ENCODE results near the gene ENDOG.

The ENDOG gene

DNA sequence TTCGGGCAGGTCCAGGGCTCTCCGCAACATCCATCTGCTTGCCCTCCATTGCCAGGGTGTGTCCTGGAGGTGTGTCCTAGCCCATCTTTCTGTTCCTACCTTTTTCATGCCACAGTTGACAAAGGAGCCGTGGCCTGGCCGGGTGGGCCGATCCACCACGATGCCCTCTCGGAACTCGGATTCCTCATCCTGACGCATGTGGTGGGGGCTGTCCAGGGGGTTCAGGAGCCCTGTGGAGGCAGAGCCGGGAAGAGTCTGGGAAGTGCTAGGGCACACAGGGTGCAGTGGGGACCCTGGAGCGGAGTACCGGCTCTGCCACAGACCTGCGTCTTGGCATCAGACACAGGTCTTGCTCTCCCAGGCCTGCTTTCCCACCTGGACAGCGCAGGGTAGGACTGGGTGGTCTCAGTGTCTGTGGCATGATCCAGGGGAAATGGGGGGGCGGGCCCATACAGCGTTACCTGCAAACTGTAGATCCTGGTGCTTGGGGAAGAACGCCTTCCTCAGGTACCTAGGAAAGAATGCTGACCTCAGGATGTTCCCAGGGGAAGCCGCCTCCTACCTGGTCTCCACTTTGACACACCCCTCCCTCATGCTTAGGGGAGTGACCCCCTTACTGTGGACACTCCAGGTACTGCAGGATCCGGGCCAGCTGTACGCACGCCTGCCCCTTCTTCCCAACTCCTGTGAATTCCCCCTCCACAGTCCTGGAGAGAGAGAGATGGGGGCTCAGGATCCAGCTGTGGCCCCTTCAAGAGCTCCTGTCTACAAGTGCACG lies 7.8 kb downstream of the ENDOG start:
- Histone ChIP-seq H3K9ac (ENCODE audit: low read length) (no peak overlapping the region), H4K20me1 (ENCODE audit: insufficient read depth, low read length) (no peaks in the 10 kb centered on the region), H3K9me3 (ENCODE audit: insufficient read depth, low read length) (no peaks in the 10 kb centered on the region), H3K27me3 (ENCODE audit: low read depth, low read length) (no peaks in the 10 kb centered on the region), H3K4me2 (ENCODE audit: low read length) (no peak overlapping the region), H3K4me1 (ENCODE audit: low read length) (peaks cover 9% of the 10 kb centered on the region), H3K79me2 (ENCODE audit: low read length) (peaks cover 16% of the 10 kb centered on the region), H3K27ac (ENCODE audit: low read length) (no peak overlapping the region), H2AFZ (ENCODE audit: low read depth, low read length) (no peak overlapping the region), H3K36me3 (replicated peaks; ENCODE audit: low read depth, low read length) (peaks cover 21% of the 10 kb centered on the region), H3K4me3 (ENCODE audit: low read length) (no peak overlapping the region)
- no peak for TF ChIP-seq EZH2phosphoT487 (IDR thresholded peaks at IDR 0.05; ENCODE audit: low read depth)
- TF ChIP-seq, protein P1, sequence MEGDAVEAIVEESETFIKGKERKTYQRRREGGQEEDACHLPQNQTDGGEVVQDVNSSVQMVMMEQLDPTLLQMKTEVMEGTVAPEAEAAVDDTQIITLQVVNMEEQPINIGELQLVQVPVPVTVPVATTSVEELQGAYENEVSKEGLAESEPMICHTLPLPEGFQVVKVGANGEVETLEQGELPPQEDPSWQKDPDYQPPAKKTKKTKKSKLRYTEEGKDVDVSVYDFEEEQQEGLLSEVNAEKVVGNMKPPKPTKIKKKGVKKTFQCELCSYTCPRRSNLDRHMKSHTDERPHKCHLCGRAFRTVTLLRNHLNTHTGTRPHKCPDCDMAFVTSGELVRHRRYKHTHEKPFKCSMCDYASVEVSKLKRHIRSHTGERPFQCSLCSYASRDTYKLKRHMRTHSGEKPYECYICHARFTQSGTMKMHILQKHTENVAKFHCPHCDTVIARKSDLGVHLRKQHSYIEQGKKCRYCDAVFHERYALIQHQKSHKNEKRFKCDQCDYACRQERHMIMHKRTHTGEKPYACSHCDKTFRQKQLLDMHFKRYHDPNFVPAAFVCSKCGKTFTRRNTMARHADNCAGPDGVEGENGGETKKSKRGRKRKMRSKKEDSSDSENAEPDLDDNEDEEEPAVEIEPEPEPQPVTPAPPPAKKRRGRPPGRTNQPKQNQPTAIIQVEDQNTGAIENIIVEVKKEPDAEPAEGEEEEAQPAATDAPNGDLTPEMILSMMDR (IDR thresholded peaks at IDR 0.05; ENCODE audit: low read depth, low read length), result no peak

DNA sequence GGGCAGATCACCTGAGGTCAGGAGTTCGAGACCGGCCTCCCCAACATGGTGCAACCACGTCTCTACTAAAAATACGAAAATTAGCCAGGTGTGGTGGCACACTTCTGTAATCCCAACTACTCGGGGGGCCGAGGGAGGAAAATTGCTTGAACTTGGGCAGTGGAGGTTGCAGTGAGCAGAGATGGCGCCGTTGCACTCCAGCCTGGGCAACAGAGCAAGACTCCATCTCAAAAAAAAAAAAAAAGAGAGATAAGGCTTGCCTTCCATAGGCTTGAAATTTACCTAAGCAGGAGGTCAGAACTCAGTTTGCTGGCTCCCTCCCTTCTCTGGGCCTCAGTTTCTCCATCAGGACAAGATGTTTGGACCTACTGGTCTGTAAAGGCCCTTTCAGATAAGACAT lies 10.0 kb downstream of the ENDOG start:
- peaks cover 17% of the 10 kb centered on the region for H3K36me3 ChIP-seq (replicated peaks; ENCODE audit: low read depth, low read length)
- H3K4me1 ChIP-seq (ENCODE audit: low read length), result peaks cover 9% of the 10 kb centered on the region
- H3K4me3 ChIP-seq (ENCODE audit: low read length), result peak overlapping the region; percentile 95; the same call in 1 of the 2 replicates
- no peak for TF ChIP-seq EZH2phosphoT487 (IDR thresholded peaks at IDR 0.05; ENCODE audit: low read depth)
- TF ChIP-seq, protein P1 (IDR thresholded peaks at IDR 0.05; ENCODE audit: low read depth, low read length), result no peak
- no peaks in the 10 kb centered on the region for H4K20me1 ChIP-seq (ENCODE audit: insufficient read depth, low read length)
- peak overlapping the region; percentile 87; the same call in 1 of the 2 replicates for H3K9ac ChIP-seq (ENCODE audit: low read length)
- H3K9me3 ChIP-seq (ENCODE audit: insufficient read depth, low read length), result no peaks in the 10 kb centered on the region
- no peak overlapping the region for H3K27ac ChIP-seq (ENCODE audit: low read length)
- H3K4me2 ChIP-seq (ENCODE audit: low read length), result peak overlapping the region; percentile 93
- no peaks in the 10 kb centered on the region for H3K27me3 ChIP-seq (ENCODE audit: low read depth, low read length)
- H2AFZ ChIP-seq (ENCODE audit: low read depth, low read length), result no peak overlapping the region
- H3K79me2 ChIP-seq (ENCODE audit: low read length), result peaks cover 16% of the 10 kb centered on the region

- no peaks in the 10 kb centered on the region for H4K20me1 ChIP-seq (ENCODE audit: insufficient read depth, low read length)
- peak overlapping the region; percentile 7; the same call in 1 of the 2 replicates for H3K27ac ChIP-seq (ENCODE audit: low read length)
- peak overlapping the region; percentile 43; the same call in 1 of the 2 replicates for H2AFZ ChIP-seq (ENCODE audit: low read depth, low read length)
- peak overlapping the region; percentile 87 for H3K9ac ChIP-seq (ENCODE audit: low read length)
- peaks cover 9% of the 10 kb centered on the region for H3K4me1 ChIP-seq (ENCODE audit: low read length)
- H3K36me3 ChIP-seq (replicated peaks; ENCODE audit: low read depth, low read length), result peaks cover 15% of the 10 kb centered on the region
- H3K79me2 ChIP-seq (ENCODE audit: low read length), result peaks cover 16% of the 10 kb centered on the region
- TF ChIP-seq, protein P1 (IDR thresholded peaks at IDR 0.05; ENCODE audit: low read depth, low read length), result no peak
- no peak for TF ChIP-seq EZH2phosphoT487 (IDR thresholded peaks at IDR 0.05; ENCODE audit: low read depth)
- no peaks in the 10 kb centered on the region for H3K9me3 ChIP-seq (ENCODE audit: insufficient read depth, low read length)
- peak overlapping the region; percentile 95 for H3K4me3 ChIP-seq (ENCODE audit: low read length)
- H3K4me2 ChIP-seq (ENCODE audit: low read length), result peak overlapping the region; percentile 93
- H3K27me3 ChIP-seq (ENCODE audit: low read depth, low read length), result no peaks in the 10 kb centered on the region
Measured at GRCh38 chr9:128828719-128829452, 10.6 kb downstream of the ENDOG start.
